ENCODE data around the gene DNAI1.
"Not testable (repeated sequence)": the region's sequence is repeated elsewhere in the genome, so short reads cannot be mapped to it uniquely, and the experiment has no call there.

The DNAI1 gene

DNA sequence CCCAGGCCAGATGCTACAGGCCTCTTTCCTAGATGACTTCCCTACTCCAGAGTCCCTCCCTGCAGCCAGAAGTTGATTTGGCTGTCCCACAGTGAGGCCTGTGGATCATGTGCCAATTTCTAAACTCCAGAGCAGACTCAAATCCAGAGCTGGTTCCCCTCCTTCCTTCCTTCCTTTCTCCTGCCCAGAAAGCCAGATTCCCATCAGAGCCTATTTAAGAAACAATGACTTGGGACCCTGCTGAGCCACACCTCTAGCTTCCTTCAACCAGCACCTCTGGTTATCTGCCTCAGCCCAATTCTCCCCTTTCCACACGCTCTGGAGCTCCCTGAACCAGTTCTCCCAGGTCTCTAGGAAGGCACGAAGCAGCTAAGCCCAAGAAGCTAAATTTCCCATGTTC, 7.5 kb upstream of the DNAI1 start:
- DNase-seq: no peak

DNA sequence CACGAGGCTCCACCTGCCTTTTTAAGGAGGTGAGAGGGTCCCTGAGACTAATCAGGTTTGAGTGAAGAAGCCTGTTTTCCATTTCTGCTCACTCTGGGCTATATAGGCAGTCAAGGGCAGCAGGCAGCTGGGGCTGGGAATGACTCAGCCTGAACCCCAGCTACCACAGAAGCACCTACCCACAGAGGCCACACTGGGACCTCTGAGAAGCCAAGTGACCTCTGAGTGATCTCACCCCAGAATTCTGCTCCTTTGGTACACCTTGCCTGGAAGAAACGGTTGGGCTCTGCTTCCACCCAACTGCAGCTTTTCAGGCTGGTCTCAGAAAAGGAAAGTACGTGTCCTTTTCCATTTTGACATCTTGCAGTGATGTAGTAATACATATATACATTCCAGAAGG, 7.1 kb upstream of the DNAI1 start:
- DNase-seq: no peak

DNA sequence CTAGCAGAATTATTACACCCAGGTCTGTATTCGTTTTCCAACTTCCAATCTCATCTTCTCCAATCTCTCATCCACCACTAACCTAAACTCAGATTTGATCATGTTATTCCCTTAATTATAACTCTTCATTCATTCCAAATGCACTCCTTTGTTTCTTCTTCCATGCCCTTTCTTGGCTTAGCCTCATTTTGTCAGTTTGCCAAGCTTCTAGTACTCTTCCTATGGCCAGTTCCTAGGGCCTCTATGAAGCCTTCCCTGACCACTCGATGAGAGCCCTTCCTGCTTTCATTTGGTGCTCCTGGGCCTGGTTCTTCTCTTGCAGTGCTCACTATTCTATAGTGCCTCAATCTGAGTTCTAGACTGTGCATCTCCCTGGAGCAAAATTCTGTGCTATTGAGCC, 6.0 kb upstream of the DNAI1 start:
- no peak for DNase-seq

DNA sequence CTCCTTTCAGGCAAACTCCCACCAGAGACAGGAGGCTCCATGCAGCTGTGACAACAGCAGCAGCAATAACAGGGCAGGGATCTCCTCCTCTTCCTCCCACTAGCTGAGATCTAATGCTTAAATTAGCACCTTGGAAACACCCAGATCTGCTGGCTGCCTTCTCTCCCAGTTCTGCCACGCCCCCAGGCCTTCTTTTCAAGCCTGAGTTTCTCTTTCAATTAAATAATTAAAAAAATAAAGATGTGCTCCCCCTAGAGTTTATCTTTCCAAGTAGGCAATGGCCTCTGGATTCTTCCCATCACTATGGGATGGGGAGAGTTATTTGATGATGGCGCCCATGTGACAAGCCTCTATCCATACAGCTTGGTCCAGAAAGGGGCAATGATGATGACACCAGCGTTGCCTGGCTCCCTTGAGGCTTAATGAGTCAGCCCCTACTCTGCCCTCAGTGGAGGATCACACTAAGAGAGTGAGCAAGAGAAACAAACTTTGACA, 4.0 kb upstream of the DNAI1 start:
- no peak for DNase-seq

DNA sequence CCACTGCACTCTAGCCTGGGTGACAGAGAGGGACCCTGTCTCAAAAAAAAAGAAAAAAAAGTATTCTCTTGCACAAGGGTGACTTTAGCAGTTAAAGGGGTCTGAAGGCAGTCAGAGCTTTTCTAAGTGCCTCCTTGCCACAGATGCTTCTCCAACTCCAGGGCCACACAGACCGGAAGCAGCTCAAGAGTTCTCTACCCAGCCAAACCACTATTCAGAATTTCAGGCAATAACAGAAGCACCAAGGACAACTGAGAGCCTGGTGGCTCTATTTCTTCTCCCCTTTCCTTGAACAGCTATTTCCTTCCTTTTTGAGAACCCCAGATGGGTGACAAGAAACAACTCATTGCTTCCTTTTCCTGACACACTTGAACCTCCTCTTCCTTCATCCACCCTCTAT, 2.5 kb upstream of the DNAI1 start:
- no peak for DNase-seq

DNA sequence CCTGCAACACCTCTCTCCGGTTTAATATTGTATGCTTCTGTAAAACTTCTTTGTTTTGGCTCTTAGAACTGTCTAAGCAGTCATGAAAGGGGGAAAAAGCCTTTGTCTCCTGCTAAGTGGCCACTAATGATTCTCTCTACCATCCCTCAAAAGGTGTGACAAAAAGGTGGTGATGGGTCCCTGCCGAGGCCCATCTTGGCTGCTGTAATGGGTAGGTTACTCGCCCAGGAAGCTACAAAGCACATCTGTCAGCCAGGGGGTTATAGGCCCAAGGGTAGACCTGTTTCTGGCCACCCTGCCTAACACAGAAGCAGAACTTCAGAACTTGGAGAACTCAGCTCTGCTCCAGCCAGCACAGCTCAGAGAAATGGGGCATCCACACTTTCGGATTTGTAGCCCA, 1.9 kb upstream of the DNAI1 start:
- no peak for DNase-seq

DNA sequence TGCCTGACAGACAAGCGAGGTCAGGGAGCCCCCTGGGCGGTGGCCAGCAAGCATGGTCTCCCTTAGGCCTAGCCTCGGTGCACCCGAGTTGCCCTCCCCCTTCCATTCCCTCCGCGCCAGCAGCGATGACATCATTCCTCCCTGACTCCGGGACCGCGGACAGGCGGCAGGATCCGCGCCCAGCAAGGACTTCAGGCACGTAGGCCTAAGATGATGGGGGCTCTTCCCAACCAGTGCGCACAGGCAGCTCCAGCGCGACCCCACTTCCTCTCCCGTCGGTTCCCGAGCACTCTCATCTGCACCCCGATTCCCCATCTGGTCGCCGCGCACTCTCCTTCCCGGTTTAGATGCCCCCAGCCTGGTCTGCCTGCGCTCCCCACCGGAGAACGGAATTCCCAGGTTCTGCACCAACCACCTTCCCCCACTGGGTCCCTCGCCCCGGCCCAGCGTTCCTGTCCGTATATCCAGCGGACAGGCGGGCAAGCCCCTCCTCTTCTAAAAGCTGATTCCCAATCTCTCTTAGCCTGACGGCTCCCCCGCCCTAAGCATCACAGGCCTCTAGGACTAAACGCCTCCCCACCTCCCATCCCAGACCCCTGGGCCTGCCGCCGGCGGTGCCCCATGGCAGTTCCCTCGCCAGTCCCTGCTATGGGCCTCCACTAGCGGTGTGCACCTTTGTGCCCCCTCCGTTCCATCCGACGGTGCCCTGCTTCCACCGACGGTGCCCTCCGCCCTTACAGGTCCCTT, 1.2 kb upstream of the DNAI1 start:
- no peak for DNase-seq

DNA sequence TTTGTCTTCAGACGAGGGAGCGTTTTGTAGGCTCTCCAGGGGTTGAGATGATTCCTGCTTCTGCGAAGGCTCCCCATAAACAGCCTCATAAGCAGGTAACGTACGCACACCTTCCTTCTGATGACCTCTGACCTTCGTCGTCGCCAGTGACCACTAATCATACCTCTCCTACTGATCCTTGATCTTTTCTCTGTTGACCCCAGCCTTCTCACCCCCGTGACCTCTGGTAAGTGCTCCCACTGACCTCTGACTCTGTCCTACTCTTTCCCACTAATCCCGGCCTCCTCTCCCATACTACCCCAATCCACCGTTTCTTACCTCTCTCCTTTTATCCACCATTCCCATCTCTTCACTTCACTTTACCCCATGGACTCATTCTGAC, 345 bp downstream of the DNAI1 start:
- DNase-seq: no peak

DNA sequence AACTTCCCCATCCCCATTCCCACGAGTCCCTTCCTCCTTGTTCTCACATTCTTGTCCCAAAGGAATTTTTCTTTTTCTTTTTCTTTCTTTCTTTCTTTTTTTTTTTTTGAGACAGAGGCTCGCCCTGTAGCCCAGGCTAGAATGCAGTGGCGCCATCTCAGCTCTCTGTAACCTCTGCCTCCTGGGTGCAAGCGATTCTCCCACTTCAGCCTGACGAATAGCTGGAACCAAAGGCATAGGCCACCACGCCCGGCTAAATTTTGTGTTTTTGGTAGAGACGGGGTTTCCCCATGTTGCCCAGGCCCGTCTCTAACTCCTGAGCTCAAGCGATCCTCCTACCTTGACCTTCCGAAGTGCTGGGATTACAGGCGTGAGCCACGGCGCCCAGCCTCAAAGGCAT, 751 bp downstream of the DNAI1 start:
- DNase-seq: no peak

DNA sequence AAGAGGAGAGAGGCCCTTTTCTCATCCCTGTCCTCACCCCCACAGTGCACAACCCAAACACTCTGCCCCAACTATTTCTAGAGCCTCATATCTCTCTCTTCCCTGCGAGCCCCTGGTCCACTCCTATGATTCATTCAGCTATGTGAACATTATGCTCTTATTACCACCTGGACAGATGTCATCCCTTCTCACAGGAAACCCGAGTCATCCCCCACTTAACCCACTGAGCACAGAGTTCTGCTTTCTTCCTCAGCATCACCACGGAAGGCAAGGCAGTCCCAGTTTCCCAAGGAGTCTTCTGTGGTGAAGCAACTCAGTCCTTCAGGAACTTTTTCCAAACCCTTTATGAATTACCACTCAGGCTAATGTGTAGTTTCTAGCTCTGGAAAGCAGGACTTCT, 1.3 kb downstream of the DNAI1 start:
- DNase-seq: no peak

DNA sequence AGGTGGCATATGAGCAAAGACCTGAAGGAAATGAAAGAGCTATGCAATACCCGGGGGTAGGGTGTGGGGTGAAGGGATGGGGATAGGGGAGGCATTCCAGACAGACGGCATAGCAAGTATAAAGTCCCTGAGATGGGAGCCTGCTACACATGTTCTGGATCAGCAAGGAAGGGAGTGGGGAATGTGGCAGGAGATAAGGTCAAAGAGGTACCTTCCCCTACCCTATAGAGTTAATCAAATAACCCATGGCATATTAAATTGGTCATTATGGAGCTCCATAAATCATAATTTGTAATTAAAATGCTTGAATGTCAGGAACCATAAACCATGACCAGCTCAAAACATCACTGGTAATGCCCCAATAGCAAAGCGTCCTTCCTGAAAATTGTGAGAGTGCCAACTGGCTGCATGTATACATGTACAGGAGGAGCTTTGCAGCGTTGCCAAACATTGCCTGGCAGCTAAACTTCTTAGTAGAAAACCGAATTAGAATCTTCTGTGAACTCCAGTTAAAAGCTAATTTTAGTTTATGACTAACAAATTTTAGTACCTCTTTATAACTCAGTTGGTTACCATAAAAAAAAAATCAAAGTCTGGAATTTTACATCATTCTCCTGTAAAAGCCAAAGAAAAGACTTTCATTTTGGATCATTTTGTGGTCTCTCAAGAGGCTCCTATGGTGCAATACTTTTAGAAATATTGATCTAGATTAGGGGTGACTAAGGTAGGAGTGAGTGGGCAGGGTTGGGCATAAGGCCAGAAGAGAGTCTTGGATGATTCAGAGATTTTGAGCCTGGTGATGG, 4.7 kb downstream of the DNAI1 start:
- DNase-seq: no peak

DNA sequence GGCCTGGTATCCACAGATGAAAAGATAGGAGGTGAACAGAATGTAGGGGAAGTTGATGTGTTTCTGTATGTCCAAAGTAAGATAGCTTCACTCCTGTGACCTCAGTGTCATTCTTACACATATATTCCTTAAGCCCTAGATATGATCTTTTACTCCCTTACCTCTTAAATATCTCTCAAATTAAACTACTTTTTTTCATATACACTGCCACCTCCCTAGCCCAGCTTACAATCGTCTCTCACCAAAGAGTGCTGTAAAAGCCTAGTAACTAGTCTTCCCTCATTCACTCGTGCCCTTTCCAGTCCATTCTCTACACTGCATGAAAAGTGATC, 5.3 kb downstream of the DNAI1 start:
- DNase-seq: no peak

DNA sequence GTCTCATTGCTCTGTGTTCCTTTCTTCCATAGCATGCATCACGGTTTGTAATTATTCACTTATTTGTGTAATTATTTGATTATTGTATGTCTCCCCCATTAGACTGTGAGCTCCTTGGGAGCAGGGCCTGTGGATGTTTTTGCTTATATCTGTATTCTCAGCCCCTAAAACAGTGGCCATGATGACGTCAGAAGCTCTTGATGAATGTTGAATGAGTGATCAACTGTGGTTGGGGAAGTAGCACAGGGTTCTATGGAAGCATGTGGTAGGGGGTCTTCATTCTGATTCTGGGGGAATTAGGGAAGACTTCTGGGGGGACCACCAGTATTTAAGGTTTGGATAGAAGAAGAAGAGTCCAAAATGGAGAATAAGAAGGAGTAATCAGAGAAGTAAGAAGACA, 6.0 kb downstream of the DNAI1 start:
- no peak for DNase-seq

DNA sequence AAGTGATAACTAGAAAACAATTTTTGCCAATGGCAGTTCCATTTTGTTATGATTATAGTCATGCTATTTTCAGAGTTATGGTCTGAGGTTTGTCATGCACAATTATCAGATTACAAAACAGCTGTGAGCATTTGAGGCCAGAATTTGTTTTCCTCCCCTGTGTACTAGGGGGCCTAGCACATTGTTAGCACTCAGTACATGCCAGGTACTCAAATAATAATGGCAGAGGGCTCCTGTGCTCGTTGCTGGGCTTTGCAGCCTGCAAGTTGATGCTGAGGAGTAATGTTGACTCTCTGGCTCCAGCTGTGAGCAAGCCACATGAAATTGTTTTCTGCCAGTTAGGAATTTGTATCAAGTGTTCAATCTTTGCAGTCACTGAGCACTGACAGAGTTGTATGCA, 6.9 kb downstream of the DNAI1 start:
- no peak for DNase-seq

DNA sequence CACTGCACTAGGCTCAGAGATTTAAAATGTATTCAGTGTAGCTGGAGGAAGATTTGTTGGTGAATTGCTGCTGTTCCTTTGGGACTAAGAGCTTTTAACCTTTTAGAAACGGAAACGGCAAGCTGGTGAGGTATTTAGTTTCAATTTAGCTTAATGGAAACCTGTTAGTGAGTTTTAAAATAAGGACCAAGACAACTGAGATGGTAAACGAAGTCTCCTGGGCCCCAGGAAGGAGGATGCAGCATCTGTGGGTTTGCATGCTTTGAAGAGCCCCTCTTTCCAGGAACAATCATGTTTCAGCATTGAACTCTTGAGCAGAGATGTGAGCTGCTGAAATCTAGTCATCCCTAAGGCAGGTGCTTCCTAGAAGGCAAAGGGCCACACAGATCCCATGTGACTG, 16.5 kb downstream of the DNAI1 start:
- peak; percentile 82 for DNase-seq

DNA sequence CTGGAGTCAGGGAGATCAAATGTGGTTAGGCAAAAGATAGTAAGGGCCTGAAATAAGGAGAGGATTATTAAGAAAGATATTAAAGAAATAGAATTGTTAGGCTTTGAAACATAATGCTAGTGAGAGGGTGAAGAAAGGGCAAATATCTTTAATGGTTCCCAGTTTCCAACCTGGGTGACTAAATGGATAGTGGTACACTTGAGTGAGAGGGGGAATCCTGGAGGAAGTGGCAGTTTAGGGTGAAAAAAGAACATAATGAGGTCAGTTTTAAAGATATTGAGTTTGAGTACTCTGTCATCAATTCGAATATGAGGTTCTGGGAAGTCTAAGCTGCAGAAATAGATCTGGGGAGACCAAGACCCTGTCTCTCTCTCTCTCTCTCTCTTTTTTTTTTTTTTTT, 18.9 kb downstream of the DNAI1 start:
- DNase-seq: no peak

DNA sequence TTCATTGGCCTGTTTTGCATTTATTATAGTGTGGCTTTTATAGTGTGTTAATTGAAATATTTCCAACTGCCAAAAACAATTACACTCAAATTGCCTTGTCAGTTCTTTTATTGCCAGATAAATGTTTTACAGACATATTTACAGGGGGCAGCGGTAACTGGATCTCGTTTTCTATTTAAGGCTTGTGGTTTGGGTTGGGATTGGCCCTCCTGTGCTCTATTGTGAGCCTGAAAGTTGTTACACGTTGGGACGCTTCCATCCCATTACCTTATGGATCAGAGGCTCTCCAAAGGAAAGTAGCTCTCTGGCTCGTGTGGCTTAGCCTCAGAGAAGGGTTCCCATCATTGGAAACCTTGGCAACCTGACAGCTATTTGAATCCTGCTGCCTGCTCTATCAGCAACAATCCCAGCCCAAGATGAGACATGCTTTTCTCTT, 20.8 kb downstream of the DNAI1 start:
- DNase-seq: no peak

DNA sequence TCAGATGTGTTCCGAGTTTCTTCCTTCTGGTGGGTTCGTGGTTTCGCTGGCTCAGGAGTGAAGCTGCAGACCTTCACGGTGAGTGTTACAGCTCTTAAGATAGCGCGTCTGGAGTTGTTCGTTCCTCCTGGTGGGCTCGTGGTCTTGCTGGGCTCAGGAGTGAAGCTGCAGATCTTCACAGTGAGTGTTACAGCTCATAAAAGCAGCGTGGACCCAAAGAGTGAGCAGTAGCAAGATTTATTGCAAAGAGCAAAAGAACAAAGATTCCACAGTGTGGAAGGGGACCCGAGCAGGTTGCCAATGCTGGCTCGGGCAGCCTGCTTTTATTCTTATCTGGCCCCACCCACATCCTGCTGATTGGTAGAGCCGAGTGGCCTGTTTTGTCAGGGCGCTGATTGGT, 23.0 kb downstream of the DNAI1 start:
- DNase-seq: not testable (repeated sequence)

DNA sequence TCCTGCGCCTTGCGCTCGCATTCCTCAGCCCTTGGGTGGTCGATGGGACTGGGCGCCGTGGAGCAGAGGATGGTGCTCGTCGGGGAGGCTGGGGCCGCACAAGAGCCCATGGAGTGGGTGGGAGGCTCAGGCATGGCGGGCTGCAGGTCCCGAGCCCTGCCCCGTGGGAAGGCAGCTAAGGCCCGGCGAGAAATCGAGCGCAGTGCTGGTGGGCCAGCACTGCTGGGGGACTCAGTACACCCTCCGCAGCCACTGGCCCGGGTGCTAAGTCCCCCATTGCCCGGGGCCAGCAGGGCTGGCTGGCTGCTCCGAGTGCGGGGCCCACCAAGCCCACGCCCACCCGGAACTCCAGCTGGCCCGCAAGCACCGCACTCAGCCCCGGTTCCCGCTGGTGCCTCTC, 24.1 kb downstream of the DNAI1 start:
- not testable (repeated sequence) for DNase-seq

DNA sequence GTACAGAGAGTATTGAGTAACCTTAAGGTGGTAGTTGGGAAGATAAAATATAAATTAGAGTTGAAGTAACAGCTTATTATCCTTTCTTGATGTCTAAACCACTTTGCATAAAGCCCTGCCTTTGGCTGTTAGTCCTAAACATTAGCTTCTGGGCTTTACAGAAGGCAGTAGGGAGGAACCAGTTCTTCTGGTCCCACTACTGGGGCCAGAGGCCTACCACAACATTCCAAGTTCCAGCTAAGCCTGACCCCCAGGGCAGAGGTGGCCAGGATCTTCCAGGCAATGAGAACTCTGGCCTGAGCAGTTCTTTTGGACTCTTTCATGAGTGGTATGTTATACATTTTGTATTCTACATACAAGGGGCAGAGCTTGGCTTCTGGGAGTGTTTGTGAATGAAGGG, 26.1 kb downstream of the DNAI1 start:
- DNase-seq: no peak

DNA sequence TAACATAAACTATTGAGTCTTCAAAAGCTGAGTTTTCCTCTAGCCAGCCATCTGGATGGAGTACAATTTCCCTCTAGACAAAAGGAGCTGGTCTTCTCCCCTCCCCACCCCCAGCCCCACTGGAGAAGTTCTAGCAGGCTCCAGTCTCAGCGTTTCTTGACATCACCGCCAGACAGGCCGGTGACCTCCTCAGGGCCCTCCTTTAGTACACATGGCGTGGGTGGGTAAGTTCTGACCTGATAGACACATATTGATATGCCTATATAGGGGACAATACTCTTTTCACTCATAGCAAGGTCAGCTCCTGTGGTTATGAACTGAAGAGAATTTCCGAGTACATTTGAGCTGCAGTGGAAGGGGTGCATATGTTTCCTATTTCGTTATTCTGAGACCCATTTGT, 27.2 kb downstream of the DNAI1 start:
- DNase-seq: no peak

DNA sequence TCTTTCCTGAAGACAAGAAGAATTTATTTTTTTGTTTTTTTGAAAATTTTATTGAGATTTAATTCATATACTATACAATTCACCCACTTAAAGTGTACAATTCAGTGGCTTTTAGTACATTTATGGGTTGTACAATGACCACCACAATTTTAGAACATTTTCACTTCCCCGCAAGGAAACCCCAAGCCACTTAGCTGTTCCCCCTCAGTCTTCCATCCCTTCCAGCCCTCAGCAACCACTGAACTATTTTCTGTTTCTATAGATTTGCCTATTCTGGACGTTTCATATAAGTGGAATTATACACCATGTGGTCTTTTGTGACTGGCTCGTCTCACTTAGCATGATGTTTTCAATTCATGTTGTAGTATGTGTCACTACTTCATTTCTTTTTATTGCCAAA, 28.0 kb downstream of the DNAI1 start:
- DNase-seq: no peak

DNA sequence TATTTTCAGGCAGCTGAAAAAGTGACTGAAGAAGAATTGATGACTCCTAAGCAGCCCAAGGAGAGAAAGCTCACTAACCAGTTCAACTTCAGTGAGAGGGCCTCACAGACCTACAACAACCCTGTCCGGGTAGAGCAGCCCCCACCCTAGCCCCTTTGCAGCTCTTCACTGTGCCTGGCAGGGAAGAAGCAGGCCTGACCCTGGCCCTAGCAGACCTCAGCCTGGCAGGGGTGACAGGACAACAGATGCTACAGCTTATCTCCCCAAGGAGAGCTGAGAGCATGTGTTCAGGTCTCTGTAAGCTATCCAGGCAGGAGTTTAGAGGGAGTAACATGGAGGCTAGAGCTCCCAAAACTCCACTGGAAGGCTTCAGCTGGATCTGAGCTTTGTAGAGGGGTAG, 31.8 kb downstream of the DNAI1 start:
- no peak for DNase-seq

DNA sequence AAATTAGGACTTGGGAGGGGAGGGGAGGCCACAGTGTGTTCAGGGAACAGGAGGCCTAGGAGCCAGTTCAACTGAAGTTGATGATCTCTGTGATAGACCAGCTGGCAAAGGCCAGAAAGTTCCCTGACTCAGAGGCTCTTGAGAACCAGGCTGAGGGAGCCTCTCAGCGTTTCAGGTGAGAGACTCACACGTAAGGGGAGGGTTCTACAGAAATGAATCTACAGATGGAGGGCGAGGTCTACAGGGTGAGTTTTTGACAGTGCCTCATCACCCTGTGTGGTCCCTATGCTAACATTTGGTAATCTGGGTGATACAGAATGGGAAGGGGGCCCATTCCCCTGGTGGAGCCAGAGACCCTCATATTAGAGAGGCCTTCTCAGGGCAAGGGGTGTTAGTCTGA, 32.2 kb downstream of the DNAI1 start:
- DNase-seq: no peak

DNA sequence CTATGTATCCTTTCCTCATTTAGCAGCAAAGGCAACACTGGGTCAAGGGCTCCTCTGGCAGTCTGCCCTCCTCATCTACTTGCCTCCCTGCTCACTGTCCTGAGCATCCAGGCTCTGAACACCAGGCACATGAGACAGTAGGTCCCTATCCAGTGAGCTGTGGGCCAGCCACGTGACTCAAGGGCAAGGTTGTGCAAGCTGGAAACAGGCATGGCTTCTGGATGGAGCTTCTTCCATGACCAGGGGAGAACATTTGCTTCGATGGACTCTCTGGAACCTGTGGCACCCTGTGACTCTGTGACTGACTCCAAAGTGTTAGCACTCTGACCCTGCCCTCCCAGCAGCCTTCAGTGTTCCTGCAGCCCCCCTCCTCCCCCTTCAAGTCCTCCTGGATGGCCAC, 33.0 kb downstream of the DNAI1 start:
- no peak for DNase-seq
